Measurements from ENCODE around the gene FAM174B.

GRCh38 chr15:92670621-92671020 is 15.0 kb upstream of the FAM174B start:
- TF ChIP-seq CTCF (IDR thresholded peaks at IDR 0.05; ENCODE audit: poor library complexity, severe bottlenecking) (no peak), EZH2 (IDR thresholded peaks at IDR 0.05; ENCODE audit: borderline replicate concordance, insufficient read depth, low read length, poor library complexity, severe bottlenecking) (no peak), EP300 (conservative IDR thresholded peaks at IDR 0.05; ENCODE audit: poor library complexity, severe bottlenecking) (no peak), POLR2AphosphoS5 (IDR thresholded peaks at IDR 0.05) (no peak), REST (IDR thresholded peaks at IDR 0.05; ENCODE audit: borderline replicate concordance) (no peak), TAF1 (IDR thresholded peaks at IDR 0.05; ENCODE audit: low read depth) (no peak), RAD21 (conservative IDR thresholded peaks at IDR 0.05) (no peak), SMC3 (conservative IDR thresholded peaks at IDR 0.05; ENCODE audit: poor library complexity) (no peak)
